ENCODE measurements around the gene COL27A1.

COL27A1 gene

GRCh38 chr9:114301798-114302565, 146.6 kb downstream of the COL27A1 start:
- no CpG with 5 or more reads among the region's 15 CpGs for whole genome bisulfite sequencing (ENCODE audit: extremely low coverage, insufficient coverage, insufficient read length)

GRCh38 chr9:114302727-114303126, 147.4 kb downstream of the COL27A1 start:
- H3K23ac ChIP-seq (ENCODE audit: low read length) = no peak overlapping the region
- H3K4me1 ChIP-seq (ENCODE audit: control insufficient read depth in 1 of 2, insufficient read depth in 2 of 2, low read length in 2 of 2) = peaks cover 0 to 3% of the 10 kb centered on the region in 2 experiments
- H3K36me3 ChIP-seq (ENCODE audit: control insufficient read depth in 1 of 2, insufficient read depth in 2 of 2, low read length in 2 of 2) = peaks cover 60 to 68% of the 10 kb centered on the region in 2 experiments
- H3K4me2 ChIP-seq (ENCODE audit: low read length) = no peak overlapping the region
- H3K18ac ChIP-seq (ENCODE audit: low read length) = no peak overlapping the region
- no peak for DNase-seq
- no peak overlapping the region for H3K4ac ChIP-seq (ENCODE audit: low read depth, low read length)
- no peaks in the 10 kb centered on the region for H3K79me2 ChIP-seq (ENCODE audit: control insufficient read depth, insufficient read depth, low read length, poor library complexity)
- H3K9ac ChIP-seq (ENCODE audit: low read length) = no peak overlapping the region
- no peak overlapping the region for H2BK120ac ChIP-seq (ENCODE audit: insufficient read depth, low read length, poor library complexity)
- H3K14ac ChIP-seq (ENCODE audit: low read length) = no peak overlapping the region
- H3K4me3 ChIP-seq (ENCODE audit: low read depth, low read length) = no peak overlapping the region
- WGBS (ENCODE audit: extremely low coverage, insufficient coverage, insufficient read length) = no CpG with 5 or more reads among the region's 6 CpGs
- H2AFZ ChIP-seq (ENCODE audit: insufficient read depth, low read length, poor library complexity) = no peak overlapping the region
- H3K79me1 ChIP-seq (ENCODE audit: low read length) = no peaks in the 10 kb centered on the region
- H4K12ac ChIP-seq (ENCODE audit: low read depth, low read length) = no peak overlapping the region
- no peaks in the 10 kb centered on the region for H3K27me3 ChIP-seq (ENCODE audit: insufficient read depth, low read length)
- H3K9me3 ChIP-seq (ENCODE audit: insufficient read depth, low read depth, low read length) = no peaks in the 10 kb centered on the region
- H4K91ac ChIP-seq (ENCODE audit: low read depth, low read length) = no peak overlapping the region
- no peak overlapping the region for H4K8ac ChIP-seq (ENCODE audit: low read depth, low read length)
- H2BK5ac ChIP-seq (ENCODE audit: low read depth, low read length, poor library complexity) = no peak overlapping the region
- H2AK5ac ChIP-seq (ENCODE audit: low read length) = no peak overlapping the region
- H2BK12ac ChIP-seq (ENCODE audit: low read length) = no peak overlapping the region
- no peak overlapping the region for H3K27ac ChIP-seq (ENCODE audit: low read depth, low read length)

More at GRCh38 chr9:114301798-114302565, 146.6 kb downstream of the COL27A1 start:
- Histone ChIP-seq H4K12ac (ENCODE audit: low read depth, low read length) (no peak overlapping the region), H3K27me3 (ENCODE audit: insufficient read depth, low read length) (no peaks in the 10 kb centered on the region), H3K4me3 (ENCODE audit: low read depth, low read length) (no peak overlapping the region), H3K23ac (ENCODE audit: low read length) (no peak overlapping the region), H3K14ac (ENCODE audit: low read length) (no peak overlapping the region), H3K18ac (ENCODE audit: low read length) (no peak overlapping the region), H2AK5ac (ENCODE audit: low read length) (no peak overlapping the region), H4K8ac (ENCODE audit: low read depth, low read length) (no peak overlapping the region), H3K79me1 (ENCODE audit: low read length) (no peaks in the 10 kb centered on the region), H2BK5ac (ENCODE audit: low read depth, low read length, poor library complexity) (no peak overlapping the region), H3K79me2 (ENCODE audit: control insufficient read depth, insufficient read depth, low read length, poor library complexity) (no peaks in the 10 kb centered on the region), H3K9ac (ENCODE audit: low read length) (no peak overlapping the region), H3K4me2 (ENCODE audit: low read length) (no peak overlapping the region), H3K4me1 (ENCODE audit: control insufficient read depth in 1 of 2, insufficient read depth in 2 of 2, low read length in 2 of 2) (peaks cover 0 to 3% of the 10 kb centered on the region in 2 experiments), H3K36me3 (ENCODE audit: control insufficient read depth in 1 of 2, insufficient read depth in 2 of 2, low read length in 2 of 2) (peaks cover 52 to 61% of the 10 kb centered on the region in 2 experiments), H2BK12ac (ENCODE audit: low read length) (no peak overlapping the region), H2BK120ac (ENCODE audit: insufficient read depth, low read length, poor library complexity) (no peak overlapping the region), H3K27ac (ENCODE audit: low read depth, low read length) (no peak overlapping the region), H4K91ac (ENCODE audit: low read depth, low read length) (no peak overlapping the region), H3K4ac (ENCODE audit: low read depth, low read length) (no peak overlapping the region), H3K9me3 (ENCODE audit: insufficient read depth, low read depth, low read length) (no peaks in the 10 kb centered on the region), H2AFZ (ENCODE audit: insufficient read depth, low read length, poor library complexity) (no peak overlapping the region)
- DNase-seq = no peak

DNA sequence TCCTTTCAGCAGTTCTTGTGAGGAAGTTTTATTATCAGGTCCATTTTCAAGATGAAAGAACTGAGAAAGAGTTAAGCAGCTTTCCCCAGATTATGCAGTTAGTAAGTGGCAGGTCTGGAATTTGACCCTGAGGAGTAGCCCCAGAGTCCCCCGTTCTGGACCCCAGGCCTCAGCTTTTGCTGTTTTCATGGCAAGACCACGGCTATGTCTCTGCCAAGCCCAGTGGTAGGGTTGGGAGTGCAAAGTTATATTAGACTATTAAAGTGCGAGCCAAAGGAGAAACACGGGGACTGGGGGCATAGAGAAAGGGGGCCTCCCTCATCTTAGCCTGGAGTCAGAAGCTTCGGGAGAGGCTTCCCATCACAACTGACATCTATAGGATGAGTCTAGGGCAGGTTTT, 148.2 kb downstream of the COL27A1 start:
- no CpG with 5 or more reads among the region's 5 CpGs for WGBS (ENCODE audit: extremely low coverage, insufficient coverage, insufficient read length)
- no peak for DNase-seq
- H3K79me1 ChIP-seq (ENCODE audit: low read length) = no peaks in the 10 kb centered on the region
- H2AFZ ChIP-seq (ENCODE audit: insufficient read depth, low read length, poor library complexity) = no peak overlapping the region
- no peak overlapping the region for H3K4me3 ChIP-seq (ENCODE audit: low read depth, low read length)
- peaks cover 0 to 3% of the 10 kb centered on the region in 2 experiments for H3K4me1 ChIP-seq (ENCODE audit: control insufficient read depth in 1 of 2, insufficient read depth in 2 of 2, low read length in 2 of 2)
- H2BK120ac ChIP-seq (ENCODE audit: insufficient read depth, low read length, poor library complexity) = no peak overlapping the region
- no peaks in the 10 kb centered on the region for H3K27me3 ChIP-seq (ENCODE audit: insufficient read depth, low read length)
- H3K23ac ChIP-seq (ENCODE audit: low read length) = no peak overlapping the region
- H3K14ac ChIP-seq (ENCODE audit: low read length) = no peak overlapping the region
- H4K91ac ChIP-seq (ENCODE audit: low read depth, low read length) = no peak overlapping the region
- no peak overlapping the region for H3K18ac ChIP-seq (ENCODE audit: low read length)
- H2BK12ac ChIP-seq (ENCODE audit: low read length) = no peak overlapping the region
- no peak overlapping the region for H4K12ac ChIP-seq (ENCODE audit: low read depth, low read length)
- H3K4ac ChIP-seq (ENCODE audit: low read depth, low read length) = no peak overlapping the region
- H2AK5ac ChIP-seq (ENCODE audit: low read length) = no peak overlapping the region
- H4K8ac ChIP-seq (ENCODE audit: low read depth, low read length) = no peak overlapping the region
- H3K9ac ChIP-seq (ENCODE audit: low read length) = no peak overlapping the region
- no peak overlapping the region for H2BK5ac ChIP-seq (ENCODE audit: low read depth, low read length, poor library complexity)
- H3K79me2 ChIP-seq (ENCODE audit: control insufficient read depth, insufficient read depth, low read length, poor library complexity) = no peaks in the 10 kb centered on the region
- H3K36me3 ChIP-seq (ENCODE audit: control insufficient read depth in 1 of 2, insufficient read depth in 2 of 2, low read length in 2 of 2) = peaks cover 66 to 75% of the 10 kb centered on the region in 2 experiments
- no peaks in the 10 kb centered on the region for H3K9me3 ChIP-seq (ENCODE audit: insufficient read depth, low read depth, low read length)
- H3K4me2 ChIP-seq (ENCODE audit: low read length) = no peak overlapping the region
- H3K27ac ChIP-seq (ENCODE audit: low read depth, low read length) = no peak overlapping the region

DNA sequence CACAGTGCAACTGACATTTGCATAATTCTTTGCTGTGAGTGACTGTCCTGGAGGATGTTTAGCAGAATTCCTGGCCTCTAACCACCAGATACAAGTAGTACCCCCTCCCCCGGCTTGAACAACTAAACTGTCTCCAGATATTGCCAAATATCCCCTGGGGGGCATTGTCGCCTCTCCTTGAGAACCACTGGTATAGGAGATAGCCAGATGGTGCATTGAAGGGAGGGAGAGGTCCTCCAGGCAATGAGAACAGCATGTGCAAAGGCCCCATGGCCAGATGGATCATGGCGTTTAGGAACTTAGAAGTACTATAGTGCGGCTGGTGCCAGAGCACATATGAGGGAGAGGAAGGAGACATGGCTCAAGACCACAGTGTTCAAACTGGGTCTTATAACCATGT, 148.6 kb downstream of the COL27A1 start:
- WGBS (ENCODE audit: extremely low coverage, insufficient coverage, insufficient read length) = no CpG with 5 or more reads among the region's 4 CpGs
- no peak overlapping the region for H2BK12ac ChIP-seq (ENCODE audit: low read length)
- H3K9ac ChIP-seq (ENCODE audit: low read length) = no peak overlapping the region

More for the DNA sequence above, 148.6 kb downstream of the COL27A1 start:
- no peaks in the 10 kb centered on the region for H3K79me1 ChIP-seq (ENCODE audit: low read length)
- H3K4me1 ChIP-seq (ENCODE audit: control insufficient read depth in 1 of 2, insufficient read depth in 2 of 2, low read length in 2 of 2) = peaks cover 0 to 3% of the 10 kb centered on the region in 2 experiments
- peak; percentile 38 to 44 for DNase-seq
- no peak overlapping the region for H3K4ac ChIP-seq (ENCODE audit: low read depth, low read length)
- H3K9me3 ChIP-seq (ENCODE audit: insufficient read depth, low read depth, low read length) = no peaks in the 10 kb centered on the region
- H3K27me3 ChIP-seq (ENCODE audit: insufficient read depth, low read length) = no peaks in the 10 kb centered on the region
- no peak overlapping the region for H4K12ac ChIP-seq (ENCODE audit: low read depth, low read length)
- H4K8ac ChIP-seq (ENCODE audit: low read depth, low read length) = no peak overlapping the region
- no peak overlapping the region for H3K18ac ChIP-seq (ENCODE audit: low read length)
- no peaks in the 10 kb centered on the region for H3K79me2 ChIP-seq (ENCODE audit: control insufficient read depth, insufficient read depth, low read length, poor library complexity)
- no peak overlapping the region for H2AFZ ChIP-seq (ENCODE audit: insufficient read depth, low read length, poor library complexity)
- peaks cover 69 to 78% of the 10 kb centered on the region in 2 experiments for H3K36me3 ChIP-seq (ENCODE audit: control insufficient read depth in 1 of 2, insufficient read depth in 2 of 2, low read length in 2 of 2)
- no peak overlapping the region for H2BK5ac ChIP-seq (ENCODE audit: low read depth, low read length, poor library complexity)
- no peak overlapping the region for H3K27ac ChIP-seq (ENCODE audit: low read depth, low read length)
- H3K4me2 ChIP-seq (ENCODE audit: low read length) = no peak overlapping the region
- H4K91ac ChIP-seq (ENCODE audit: low read depth, low read length) = no peak overlapping the region
- H3K14ac ChIP-seq (ENCODE audit: low read length) = no peak overlapping the region
- H2BK120ac ChIP-seq (ENCODE audit: insufficient read depth, low read length, poor library complexity) = no peak overlapping the region
- H3K23ac ChIP-seq (ENCODE audit: low read length) = no peak overlapping the region
- H2AK5ac ChIP-seq (ENCODE audit: low read length) = no peak overlapping the region
- no peak overlapping the region for H3K4me3 ChIP-seq (ENCODE audit: low read depth, low read length)

Data from trophoblast cell (in vitro differentiated cells and primary cell).